NCI-H524 (cell line): ENCODE data around the gene PCYT1A.
"Not testable (repeated sequence)": the region's sequence is repeated elsewhere in the genome, so short reads cannot be mapped to it uniquely, and the experiment has no call there.

Experiments used
- DNase-seq, 2 experiments: peaks; one replicate each; lab custom pipeline; 2025; lab: John Stamatoyannopoulos, UW

The PCYT1A gene

GRCh38 chr3:196214783-196215441, 72.6 kb downstream of the PCYT1A start:
- no peak for DNase-seq

DNA sequence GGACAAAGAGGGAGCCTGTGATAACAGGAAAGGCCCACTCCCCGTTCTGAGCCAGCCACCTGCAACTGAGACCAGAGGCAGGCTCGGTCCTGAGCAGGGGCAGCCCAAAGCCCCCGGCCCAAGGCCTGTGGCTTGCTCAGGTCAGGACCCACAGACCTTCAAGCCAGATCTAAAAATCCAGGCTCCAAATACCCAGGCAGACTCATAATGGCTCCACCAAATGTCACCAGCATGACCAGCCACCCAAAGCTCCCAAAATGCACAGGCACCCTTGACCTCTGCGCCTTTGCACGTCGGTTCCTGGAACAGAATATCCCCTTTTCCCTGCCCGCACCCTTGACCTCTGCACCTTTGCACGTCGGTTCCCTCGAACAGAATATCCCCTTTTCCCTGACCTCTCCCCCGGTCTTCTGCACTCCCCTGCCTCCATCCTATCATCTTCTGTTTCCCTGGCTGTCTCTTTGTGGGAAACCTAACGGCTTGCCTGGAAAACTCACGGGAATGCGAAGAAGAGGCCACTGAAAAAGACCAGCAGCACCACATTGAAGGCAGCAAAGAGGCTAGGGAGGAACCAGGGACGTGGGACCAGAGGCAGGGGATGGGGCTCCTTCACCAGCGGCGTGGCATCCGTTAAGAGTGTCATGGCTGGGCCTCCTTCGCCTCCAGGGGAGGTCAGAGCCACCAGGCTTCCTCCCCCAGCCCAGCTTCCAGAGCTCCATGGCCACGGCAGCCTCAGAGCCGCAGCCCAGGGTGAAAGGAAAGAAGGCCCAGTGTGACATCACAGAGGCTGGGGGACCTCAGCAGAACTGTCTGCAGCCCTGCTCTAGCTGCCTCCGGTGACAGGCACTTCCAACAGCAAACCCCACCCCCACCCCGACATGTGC, 76.6 kb downstream of the PCYT1A start, which contains the start of gene ZDHHC19:
Gene ZDHHC19 (minus strand): TSS at position 728 of the 884 bp plus-strand sequence. CDS start 85 bp downstream, at position 643.
- no peak for DNase-seq

- DNase-seq = not testable (repeated sequence)
These were observed 77.4 kb downstream of the PCYT1A start for GRCh38 chr3:196209944-196210672.

DNA sequence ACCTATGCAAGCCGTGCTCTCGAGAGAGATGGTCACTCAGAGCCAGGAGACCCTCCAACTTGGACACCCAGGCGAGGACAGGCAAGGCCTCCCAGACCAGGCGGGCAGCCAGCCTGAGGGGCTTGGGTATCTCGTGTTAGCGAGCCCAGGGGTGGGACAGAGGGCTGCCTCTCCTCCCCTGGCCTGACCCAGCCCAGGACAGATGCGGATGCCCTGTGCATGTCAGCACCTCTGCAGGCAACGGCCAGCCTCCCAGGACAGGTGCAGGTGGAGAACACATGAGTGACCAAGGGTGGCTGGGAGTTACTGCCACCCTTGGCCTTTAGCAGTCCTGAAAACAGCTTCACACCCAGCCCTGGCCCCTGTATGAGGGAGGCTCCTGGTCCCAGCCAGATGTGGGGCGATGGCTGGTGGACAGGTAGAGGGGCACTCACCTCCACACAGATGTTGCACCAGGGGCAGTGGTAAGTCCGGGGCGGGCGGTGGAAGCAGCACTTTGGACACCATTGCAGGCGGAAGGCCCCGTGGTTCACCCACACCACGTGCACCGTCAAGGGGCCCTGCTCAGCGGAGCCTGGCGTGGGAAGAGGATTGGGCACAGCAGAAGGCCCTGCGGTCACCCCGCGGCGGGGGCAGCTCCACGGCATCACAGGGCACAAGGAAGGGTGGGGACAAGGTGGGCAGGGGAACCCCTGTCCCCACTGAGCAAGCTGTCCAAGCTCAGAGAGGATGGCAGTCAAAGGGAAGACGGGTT, 78.4 kb downstream of the PCYT1A start:
- no peak for DNase-seq

- DNase-seq = no peak
These were observed 79.5 kb downstream of the PCYT1A start for GRCh38 chr3:196207833-196208607.

GRCh38 chr3:196207159-196207832, 80.2 kb downstream of the PCYT1A start:
- no peak for DNase-seq

GRCh38 chr3:196205442-196206205, 81.9 kb downstream of the PCYT1A start:
- not testable (repeated sequence) for DNase-seq

- no peak for DNase-seq
These were observed 83.7 kb downstream of the PCYT1A start for GRCh38 chr3:196203846-196204245.

DNA sequence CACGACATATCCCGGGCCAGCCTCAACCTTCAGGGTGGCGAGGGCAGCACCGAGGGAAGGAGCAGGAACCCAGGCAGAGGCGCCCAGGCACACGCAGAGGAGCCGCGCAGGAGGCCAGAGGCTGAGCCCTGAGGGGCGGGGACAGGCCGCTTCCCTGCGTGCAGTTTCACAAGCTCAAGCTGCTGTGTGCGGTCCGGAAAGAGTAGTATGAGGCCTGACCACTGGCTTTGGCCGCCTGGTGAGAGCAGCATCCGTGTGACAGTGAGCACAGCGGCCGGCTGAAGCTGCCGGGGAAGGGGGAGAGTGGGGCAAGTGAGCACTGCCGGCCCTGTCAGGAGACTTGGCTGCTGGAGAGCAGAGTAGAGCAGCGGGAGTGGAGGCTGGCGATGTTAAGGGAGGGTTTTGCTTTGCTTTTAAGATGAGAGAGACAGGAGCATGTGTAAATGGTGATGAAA, 85.0 kb downstream of the PCYT1A start:
- no peak for DNase-seq

- DNase-seq = peak in 1 of 2 experiments; percentile 40
These were observed 88.5 kb downstream of the PCYT1A start for GRCh38 chr3:196198771-196199753.

DNA sequence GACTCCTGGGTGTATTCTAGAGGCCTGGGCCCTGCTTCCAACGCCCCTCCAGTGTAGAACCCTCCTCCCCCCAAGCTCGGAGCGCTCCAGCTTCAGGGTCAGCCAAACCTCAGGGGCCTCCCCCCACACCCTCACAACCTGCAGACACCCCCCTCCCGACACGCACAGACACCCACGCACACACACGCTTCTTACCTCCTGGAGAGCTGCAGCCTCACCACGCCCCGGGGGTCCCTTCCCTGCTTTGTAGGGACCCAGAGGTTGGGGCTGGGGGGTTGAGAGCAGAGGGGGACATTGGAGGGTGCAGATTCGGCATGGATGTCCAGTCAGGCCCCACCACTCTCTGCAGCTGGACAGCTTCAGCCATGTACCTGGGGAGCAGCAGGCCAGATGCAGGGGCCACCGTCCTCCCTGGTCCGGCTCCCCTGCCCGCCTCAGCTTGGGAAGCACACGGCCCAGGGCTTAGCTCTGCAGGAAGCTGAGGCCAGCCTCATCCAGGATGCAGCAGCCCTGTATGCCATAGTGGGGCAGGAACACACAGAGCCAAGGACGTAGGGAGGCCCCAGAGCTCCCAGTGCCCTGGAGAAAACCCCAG, 89.3 kb downstream of the PCYT1A start:
- no peak for DNase-seq

DNA sequence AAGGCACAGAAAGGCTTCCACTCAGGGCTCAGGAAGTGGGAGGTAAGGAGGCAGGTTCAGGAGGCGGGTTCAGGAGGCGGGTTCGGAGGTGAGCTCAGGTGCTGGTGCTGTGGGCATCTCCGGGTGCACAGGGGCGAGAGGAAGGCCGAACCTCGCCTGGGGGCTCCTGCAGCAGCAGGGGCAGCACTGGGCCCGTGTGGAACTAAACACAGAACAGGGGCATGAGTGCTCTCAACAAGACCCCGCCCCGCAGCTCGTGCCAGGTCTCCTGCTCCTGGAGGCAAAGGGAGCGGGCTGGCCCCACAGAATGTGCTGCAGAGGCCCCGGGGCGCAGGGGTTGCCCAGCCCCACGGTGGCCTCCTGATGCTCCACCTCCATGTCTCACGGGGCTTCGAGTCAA, 90.0 kb downstream of the PCYT1A start:
- no peak for DNase-seq

DNA sequence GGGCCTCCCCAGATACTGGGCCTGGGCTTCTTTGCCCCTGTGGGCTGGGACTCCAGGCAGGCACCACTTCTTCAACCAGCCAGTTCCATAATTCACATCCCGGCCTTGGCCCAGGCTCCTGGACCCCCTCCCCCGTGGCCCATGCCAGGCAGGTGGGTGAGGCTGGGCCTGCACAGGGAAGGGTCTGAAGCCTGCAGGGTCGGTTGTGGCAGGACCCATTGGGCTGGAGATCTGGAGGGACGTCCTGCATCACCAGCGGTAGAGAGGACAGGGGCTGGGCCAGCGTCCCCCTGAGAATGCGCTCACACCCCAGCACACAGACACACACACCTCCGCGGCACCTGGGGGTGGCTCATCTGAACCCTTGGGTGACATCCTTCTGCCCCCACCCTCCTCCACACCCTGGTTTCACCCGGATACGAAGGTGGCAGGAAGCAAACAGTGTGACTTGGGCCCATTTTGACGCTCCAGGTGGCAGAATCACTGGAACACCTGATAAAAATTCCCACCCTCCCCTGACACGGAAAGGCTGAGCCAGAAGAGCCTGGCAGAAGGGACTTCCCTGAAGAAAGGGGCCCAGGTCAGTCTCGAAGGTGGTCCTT, 91.8 kb downstream of the PCYT1A start:
- no peak for DNase-seq

DNA sequence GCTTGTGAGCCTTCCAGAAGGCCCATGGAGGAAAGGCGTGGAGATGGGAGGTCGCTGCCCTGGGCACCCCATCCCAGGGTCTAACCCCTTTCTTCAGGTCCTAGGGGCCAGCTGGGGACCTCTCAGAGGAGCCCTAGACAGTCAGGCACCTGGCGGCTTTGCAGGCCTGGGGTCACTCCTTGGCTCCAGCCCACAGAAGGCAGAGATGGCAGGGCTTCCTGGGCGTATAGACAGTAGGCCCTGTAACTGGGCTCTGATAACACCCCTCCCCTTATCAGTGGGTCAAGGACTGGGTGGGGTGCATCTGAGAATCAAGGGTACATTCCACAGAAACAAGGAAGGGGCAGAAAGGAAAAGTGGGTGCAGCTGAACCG, 93.0 kb downstream of the PCYT1A start:
- DNase-seq = no peak

DNA sequence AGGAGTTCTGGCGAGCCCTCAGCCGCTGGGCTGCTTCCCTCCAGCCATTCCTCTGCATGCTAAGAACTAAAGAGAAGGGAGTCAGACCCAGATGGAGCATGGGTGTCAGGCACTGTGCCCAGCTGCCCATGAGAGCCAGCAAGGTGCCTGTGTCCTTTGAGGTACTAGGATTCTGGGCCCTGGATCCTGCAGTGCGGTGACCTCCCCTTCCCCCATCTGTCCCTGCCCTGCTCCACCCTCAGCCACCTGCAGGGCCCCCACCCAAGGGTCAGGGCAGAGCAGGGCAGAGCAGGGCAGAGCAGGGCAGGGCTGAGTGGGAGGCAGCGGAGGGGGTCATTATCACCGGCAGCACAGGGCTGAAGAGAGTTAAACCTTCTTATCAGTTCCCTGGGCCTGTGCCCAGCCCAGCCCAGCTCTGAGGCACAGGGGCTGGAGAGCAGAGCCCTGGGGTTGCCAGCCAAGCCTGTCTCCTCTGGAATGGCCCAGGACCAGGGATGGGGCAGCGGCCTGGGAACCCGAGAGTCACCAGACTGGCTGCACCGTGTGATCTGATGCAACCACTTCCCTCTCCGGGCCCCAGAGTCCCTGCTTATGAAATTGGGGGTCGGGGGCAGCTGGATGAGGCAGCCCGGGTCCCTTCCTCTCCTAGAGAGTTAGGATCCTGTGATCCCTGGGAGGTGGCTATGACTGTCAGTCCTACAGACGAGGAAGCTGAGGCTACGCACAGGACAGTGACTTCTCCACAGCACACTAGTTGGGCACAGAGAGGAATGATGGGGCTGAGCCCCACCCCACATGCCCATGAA, 93.6 kb downstream of the PCYT1A start:
- DNase-seq = no peak

DNA sequence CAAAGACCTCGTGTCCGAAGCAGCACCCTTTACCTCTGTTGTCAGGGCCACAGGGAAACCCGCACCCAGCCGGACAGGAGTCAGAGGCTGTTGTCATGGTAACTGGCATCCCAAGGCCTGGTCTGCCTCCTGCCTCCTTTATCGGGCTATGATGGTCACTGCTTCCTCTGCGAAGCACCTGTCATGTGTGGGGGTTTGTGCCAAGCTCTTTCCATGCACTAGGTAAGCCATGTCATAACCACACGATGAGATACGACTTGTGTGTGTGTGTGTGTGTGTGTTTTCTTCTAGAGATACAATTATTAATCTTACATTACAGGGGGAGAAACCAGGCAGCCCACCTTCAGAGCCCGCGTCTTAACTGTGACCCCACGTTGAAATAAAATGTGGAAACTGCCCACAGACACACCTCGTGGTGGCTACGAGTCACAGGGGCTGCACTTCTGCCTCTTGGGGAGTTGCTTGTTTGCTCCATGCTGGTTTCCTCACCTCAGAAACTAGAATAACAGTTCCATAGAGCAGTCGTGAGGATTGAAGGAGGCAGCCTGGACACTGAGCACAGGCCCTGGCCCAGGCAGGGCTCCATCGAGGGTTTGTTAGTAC, 94.3 kb downstream of the PCYT1A start:
- DNase-seq = peak in 1 of 2 experiments; percentile 18
